GM19468 (cell line): ENCODE results near the gene NUDCD3.

Experiments
- ATAC-seq: cut with Tn5 transposase; IDR thresholded peaks from one replicate; pipeline ENCODE4 v1.9.1; 2021; ENCODE audit warnings: mild to moderate bottlenecking, moderate library complexity, moderate number of reproducible peaks; ENCODE audit not compliant: unreplicated experiment; ENCODE audit errors: extremely low read depth

The NUDCD3 gene

DNA sequence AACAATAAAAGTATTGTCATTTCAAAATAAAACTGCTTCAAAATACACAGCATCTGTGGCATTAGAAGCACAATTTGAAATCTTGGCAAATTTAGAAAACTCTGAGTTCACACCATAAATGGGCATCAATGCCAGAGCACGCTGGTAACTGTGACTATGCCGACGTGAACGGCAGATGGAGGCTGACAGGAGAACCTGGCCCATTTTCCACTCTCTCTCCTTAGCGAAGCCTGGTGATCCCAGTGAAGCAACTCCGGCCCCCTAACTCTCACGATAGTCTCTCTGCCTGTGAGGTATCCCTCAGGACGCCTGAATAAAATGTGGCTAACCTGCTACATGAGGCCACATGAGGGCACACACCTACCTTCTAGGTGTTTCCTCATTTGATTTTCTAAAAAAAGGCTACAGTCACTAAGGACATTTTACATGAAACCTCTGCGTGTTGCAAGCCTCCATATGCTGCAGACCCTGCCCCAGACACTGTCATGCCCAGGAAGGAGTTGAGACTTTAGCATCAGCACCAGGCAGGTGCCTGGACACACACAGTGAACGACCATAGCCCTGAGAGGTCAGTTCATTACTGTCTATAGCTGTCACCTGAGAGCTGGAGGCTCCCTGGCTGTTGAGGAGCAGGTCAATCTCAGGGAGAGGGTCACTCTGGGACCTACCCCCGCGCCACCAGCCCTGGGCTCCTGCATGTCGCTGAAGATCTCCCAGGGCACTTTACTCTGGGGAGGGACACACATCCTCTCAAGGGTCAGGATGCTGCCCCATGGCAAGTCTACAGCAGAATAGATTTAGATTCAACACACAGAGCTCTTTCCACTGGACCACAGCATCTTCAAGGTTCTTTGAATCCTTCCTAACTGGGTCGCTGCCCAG is 102.1 kb downstream of the NUDCD3 start:
- no peak for ATAC-seq

DNA sequence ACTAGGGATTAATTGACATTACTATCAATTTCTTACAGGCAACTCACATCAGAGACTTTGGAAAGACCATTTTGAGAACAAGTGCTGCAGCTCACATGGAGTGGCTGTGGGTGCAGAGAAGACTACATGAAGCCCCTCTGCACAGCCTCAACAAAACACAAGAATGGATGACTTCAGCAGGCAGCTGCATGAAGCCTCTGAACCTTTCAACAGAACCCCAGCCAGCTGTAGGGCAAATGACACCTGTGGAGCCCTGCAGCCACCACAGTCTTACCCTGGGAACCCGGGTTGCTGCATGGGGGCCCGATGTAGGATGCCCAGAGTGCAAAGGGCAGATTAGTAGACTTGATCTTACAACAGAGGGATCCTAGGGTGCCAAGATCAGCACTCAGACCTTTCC is 103.1 kb downstream of the NUDCD3 start:
- no peak for ATAC-seq

DNA sequence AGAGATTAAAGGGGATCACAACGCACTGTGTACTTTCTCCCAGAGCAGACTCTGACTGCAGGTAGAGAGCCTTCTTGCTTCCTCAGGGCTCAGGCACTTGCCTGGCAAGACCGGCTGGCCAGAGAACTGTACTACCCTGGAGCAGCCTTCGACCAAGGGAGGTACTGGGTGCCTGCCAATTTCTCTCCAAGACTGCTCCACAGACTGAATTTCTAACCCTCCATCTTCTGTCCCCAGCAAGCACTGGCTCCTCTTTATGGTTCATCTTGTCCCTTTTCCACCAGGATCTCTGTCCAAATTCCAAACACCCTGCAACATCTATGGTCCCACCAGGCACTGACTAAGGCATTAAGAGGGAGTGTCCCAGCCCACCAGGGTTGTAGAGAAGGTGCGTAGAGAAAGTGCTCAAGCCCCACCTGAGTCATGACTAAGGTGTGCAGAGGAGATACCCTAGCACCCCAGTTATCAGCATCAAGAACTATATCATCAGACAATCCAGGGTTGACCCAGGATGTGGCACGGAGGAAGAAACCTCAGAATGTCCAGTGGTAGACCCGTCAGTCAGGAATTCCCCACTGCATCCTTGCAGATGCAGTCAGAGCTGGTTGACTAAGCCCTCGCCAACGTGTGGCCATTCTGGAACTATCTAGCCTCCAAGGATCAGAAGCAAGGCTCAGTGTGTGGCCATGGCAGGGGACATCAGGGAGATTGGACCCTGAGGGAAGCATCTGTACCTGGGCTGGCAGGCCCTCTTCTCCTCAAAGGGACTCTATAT is 104.1 kb downstream of the NUDCD3 start:
- no peak for ATAC-seq

DNA sequence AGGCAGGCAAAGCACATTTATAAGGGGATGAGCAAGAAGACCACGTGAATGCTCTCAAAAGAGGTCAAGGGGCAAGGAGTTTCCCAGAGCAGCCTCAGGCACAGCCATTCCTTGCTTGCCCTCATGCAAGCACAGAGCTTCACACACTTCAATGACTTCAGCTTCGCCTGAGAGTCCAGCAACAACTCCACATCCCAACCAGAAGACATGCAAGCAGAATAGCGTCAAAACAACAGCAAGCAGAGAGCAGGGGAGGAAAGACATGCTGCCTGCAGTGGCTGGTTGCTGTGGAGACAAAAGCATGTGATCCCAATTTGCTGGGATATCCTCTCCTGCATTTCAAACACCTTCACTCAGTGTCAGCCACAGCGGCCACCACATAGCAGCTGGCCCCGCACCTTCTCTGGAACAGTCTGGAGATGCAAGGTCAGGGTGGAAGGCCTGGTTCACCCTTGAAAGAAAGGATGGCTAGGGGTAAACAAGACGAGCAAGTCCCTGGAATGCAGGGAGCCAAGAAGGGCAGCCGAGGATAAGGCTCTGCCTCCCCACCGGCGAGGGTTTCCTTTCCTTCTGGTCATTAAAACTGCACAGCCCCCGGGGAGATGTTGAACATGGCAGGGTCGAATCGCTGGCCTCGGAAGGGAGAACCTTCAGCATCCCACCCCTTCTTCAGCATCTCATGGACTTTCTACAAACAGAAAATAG is 104.9 kb downstream of the NUDCD3 start:
- ATAC-seq: no peak

DNA sequence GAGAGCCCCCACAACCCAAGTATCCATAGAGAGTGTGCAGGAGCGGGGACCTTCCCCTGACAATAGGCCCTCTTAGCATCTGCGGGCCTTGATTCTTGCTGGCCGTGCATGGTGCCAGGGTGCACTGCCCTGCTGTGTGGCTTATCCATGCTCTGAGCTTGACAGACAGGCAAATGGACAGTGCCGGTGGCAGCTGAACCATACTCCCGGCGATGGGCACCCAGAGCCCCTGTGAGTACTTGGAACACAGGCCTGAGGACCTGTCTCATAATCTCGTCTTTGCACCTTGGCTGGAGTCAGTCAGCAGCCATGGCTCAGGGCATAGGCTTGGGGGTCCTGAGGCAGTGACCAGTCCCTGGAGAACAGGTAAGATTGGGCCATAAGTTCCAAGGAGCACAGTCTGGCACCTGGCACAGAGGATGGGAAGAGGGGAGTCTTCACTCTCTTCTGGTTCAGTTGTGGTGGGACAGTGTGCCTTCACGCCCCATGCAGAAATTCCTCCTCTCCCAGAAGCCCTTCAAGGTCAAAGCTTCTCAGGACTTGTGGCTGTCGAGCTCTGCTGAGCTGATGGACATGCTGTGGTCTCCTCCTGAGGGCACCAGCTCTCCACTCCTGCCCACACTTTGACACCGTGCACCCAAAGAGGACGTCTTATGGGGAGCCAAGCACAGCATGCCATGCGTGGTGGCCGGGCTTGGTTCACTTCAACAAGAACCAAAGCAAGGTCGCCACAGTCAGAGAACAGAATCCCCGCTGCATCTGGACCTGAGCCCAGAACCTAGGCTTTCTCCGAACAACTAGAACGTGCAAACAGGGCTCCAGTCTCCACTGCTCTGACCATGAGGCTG is 105.6 kb downstream of the NUDCD3 start:
- no peak for ATAC-seq

DNA sequence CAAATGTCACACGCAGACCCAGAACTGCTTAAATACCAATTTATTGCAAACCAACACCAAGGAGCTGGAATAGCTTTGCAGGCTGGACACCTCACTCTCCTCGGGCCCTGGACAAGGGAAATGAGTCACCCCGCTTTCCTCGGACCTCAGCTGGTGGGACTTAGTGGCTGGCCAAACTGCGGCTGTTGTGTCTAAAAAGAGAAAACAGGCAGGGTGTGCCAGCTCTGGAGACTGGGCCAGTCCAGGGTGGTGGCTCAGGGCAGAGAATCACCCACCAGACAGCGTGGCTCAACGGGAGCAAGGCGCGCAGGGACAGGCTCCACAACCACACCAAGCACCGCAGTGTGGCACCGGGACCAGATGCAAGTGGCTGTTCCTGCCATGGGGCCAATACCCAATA is 106.9 kb downstream of the NUDCD3 start:
- no peak for ATAC-seq

DNA sequence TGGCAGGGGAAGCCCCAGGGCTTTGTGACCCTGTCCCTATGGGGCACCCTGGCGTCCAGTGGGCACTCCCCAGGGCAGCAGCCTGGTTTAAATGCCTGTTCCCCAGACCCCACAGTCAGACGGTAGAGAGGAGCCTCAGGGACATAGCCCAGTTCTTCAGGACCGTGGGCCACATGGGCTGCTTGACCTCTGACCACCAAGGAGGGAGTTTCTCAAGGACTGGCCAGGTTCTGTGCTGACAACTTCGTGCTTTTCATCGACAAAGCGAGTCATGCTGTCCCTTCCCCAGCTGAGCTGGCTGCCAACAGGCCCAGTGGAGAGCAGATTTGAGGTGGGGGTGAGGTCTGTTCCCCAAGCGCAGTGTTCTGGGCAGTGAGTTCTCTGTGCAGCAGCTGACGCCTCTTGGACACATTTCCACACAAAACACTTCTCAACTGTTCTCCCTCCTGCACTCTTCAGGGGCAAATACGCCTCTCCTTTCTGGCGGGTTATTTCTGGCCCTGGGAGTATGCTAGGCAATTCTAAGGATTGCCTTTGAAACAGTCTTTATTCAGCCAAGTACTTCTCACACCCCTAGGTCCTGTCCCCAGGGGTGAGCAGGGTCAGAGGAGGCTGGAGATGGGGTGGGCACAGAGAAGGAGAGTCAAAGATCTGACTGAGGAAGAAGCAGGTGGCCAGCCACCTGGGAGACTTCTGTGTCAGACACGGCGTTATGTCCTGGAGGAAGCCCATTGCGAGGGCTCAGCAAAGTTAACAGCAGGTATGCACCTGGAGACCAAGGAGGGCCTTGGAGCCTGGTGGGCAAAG is 107.8 kb downstream of the NUDCD3 start:
- no peak for ATAC-seq

DNA sequence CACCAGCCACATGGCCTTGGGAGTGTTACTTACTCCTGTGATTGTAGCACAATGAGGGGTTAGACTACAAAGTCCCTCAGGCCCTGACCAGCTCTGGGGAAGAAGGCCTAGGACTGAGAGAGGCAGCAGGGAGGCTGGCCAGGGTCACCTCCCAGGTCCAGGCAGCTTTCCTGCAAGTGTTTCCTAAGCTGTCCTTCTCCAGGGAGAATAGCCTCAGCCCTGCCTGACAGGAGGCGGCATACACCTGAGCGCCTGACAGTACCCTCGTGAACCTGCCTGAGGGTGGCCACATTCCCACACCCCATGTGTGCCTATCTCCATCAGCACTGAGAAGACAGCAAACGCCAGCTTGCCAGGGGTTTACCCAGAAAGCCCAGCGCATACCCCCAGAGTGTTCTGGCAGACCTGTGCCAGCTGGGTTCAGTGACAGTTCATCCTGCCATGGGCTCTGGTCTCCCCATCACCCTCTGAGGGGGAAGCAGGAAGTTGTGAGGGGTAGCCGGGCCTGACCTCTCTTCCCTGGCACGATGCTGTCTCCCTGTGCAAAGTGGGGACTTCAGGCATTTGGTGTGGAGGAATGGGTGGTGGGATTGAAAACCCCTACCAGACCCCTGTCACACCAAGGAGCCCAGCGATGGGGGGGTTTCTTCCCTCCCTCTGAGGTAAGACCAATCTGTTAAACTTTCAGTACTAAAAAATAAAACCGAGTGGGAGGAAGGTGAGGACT is 108.8 kb downstream of the NUDCD3 start:
- ATAC-seq: no peak

DNA sequence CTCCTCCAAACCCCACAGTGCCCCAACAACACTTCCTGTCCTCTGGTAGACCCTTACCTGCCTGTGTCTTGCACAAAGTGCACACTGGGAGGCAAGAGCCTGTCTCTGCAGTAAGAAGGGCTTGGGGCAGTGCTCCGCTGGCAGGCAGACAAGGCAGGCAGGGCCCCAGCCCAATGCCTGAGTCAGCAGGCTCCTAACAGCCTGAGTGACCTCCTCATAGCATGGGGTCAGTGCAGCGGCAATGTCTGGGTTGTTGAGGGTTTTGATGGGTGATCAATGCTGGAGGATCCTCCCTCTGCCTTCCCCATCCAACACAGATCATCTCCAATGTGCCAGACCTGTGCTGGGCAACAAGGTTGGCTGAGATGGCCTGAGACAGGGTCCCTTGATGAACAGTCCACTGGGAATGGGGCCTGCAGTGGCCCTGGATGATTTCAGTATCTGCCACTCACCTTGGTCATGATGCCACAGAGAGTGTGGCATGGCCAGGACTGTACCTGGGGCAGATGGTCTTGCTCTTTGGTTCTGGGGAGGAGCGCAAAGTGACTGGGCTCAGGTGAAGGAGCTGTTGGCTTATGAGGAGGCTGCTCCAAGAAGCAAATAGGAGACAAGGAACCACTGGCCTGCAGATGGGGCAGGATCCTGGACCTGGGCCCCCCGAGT is 109.5 kb downstream of the NUDCD3 start:
- ATAC-seq: no peak

DNA sequence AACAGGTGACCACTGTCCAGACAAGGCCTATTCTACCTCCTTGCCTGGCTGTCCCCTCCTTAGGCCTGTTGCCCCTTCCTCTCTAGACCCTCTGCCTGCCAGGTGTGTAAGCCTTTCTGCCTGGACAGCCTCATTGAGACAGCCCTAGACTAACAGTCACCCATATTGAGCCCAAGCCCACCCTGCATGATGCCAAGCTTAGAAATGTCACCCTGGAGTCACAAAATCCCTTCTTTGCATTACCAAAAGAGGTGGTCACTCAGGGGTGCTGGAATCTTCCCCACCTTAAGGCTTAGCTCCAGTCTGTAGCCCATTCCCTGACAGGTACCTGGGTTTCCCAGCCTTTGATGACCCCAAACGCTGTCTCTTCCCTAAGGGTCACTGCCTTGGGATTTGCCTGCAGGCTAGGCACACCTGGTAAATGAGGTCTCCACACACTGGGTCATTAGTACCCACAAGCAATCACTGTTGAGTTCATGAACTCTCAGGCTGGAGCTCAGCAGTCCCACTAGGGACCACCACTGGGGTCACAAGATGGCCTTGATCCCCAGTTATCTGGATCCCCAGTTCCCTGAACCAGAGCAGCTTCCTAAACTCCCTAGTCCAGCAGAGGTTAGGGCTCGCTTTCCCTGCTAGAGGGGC is 110.1 kb downstream of the NUDCD3 start:
- ATAC-seq: no peak

DNA sequence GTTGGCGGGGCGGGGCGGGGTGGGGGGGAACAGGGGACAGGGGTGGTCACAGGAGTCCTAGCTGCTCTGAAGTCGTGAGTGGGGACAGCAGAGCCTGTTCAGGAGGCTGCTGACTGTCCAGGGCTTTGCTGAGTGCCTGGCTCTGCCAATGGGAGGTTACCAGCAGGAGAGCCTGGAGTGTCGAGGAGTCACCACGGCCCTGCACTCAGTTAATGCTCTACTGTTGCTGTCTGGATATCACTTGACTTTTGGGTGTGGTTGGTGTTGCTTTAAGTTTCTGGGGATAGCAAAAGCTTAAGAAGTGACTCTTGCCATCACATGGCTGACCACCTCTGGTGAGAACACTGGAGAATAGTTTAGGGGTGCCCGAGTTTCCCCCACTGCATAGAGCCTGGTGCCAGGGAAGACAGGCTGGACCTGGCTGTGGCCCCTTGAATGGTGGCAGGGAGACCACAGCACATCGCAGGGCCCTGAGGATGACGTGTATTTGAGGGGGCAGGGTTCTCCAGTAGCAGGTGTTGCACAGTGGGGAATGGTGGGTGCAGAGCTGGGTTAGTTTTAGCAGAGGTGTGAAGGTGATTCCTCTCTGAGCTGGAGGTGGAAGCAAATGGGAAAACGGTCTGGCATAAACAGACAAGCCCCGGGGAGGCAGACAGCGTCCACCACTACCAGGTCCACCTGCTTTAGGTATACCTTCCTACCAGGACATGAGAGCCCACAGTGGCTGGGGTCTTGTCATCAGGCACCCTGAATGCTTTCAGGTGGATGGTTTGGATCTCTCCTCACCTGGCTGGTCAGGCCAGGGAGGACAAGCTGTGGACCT is 110.9 kb downstream of the NUDCD3 start:
- no peak for ATAC-seq

DNA sequence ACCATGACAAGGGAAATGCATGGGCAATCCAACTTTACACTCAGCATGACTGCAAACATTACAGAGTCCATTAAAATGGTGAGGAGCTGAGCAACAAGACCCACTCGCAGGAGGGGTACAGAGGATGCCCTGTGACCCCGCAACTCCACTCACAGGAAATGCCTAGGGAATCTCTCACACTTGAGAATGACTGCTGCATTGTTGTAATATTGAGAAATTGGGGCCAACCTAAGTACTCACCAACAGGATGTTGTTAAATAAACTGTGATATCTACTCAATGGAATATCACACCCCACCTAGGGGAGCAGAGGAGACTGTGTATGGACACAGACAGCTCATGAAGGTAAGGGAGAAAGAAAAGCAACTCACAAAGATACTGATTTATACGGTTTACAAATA is 111.7 kb downstream of the NUDCD3 start:
- ATAC-seq: no peak

DNA sequence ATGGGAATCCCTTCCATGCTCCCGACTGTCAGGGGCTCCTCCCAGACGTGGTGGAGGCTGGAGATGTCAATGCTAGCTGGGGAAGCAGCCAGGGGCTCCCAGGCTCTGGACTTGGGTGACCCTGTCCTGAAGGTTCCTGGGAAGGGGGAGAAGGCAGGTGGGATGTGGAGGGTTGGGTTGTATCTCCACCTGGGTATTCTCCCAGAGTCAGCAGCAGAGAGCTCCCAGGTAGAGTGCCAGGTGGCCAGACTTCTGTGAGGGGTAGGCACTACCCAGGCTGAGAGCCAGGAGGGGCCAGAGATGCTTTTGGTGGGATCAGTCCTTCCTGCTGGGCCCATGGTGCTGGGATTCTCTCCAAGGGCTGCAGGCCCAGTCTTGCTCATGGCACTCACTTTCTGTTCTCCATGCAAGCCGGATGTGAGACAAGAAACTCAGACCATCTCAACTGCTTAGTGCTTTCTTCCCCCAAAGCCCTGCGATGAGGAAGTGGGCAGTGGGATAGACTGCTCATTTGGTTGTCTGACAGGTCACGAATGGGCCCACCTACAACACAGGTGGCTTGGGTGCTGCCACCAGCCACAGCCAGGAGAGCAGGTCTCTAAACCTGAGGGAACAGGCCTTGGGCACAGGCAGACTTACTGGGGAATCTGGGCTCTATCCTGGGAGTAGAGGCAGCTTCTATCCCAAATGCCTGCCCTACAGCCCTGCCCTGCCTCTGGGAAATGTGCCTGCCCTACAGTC is 112.6 kb downstream of the NUDCD3 start:
- peak; percentile 88 for ATAC-seq

DNA sequence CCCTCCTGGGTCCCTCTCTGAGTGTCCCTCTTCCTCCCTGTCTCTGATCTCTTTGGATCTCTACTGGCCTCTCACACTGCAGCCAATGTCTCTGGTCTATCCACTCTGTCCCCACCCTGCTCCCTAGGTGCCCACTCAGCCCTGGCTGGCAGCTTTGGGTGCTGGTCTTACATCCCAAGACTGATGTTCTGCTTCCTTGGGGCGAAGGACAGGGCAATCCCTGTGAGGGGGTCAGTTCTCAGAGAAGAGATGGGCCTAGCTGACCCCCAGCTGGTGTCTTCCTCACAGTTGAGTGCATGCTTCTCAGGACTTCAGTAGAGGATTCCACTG is 113.4 kb downstream of the NUDCD3 start:
- ATAC-seq: no peak

DNA sequence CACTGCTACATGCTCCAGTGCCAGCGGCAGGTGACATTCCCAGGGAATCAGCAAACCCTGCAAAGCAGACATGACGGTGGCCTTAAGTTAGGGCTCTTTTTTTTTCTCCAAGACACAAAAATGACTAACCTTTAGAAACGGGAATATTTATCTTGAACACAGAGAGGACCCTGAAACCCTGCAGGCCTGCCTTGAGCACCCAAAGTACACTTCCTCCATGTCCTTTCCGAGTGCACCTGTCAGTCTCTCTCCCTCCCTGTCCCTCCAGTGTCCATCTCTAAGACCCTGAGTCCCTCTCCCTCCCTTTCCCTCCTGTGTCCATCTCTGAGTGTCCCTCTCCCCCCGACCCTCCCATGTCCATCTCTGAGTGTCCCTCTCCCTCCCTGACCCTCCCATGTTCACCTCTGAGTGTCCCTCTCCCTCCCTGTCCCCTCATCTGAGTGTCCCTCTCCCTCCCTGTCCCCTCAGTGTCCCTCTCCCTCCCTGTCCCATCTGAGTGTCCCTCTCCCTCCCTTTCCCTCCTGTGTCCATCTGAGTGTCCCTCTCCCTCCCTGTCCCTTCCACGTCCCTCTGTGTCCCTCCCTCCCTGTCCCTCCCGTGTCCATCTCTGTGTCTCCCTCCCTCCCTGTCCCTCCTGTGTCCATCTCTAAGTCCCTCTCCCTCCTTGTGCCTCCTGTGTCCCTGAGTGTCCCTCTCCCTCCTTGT is 113.9 kb downstream of the NUDCD3 start:
- ATAC-seq: no peak

DNA sequence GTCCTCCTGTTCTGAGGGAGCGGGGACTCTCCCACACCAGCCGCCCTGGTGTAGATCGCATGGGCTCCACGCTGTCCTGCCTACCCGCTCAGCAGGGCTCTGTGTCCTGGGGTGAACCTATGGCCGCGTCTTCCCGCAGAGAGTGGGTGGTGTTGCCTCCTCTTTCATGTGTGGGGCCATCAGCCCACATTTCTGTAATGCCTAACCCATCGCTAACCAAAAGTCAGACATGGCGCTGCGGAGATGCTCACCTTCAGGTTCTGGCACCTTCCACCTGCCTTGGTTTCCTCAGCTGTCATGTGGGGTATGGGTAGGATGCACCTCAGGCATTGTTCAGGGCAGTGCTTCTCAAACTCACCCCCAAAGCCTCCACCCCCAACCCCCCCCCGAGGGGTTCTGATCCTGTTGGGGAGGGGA is 114.5 kb downstream of the NUDCD3 start:
- no peak for ATAC-seq
